ENCODE measurements around the gene C16orf54.

GRCh38 chr16:29791845-29792807 lies 46.3 kb upstream of the C16orf54 start:
- TF ChIP-seq REST (IDR thresholded peaks at IDR 0.05; ENCODE audit: unreplicated experiment) (no peak), CTCF (conservative IDR thresholded peaks at IDR 0.05; ENCODE audit: low read depth in 2 of 2) (no peak), EZH2phosphoT487 (IDR thresholded peaks at IDR 0.05; ENCODE audit: unreplicated experiment) (no peak), JUNB (IDR thresholded peaks at IDR 0.05; ENCODE audit: unreplicated experiment) (no peak)

All from GM23338 (cell line).